HL-60 (cell line): ENCODE measurements around the gene LGR4.

Experiments used
- DNase-seq, 2 experiments: peaks; one replicate each; pipeline ENCODE4 v3.0.0-alpha.2; 2010 to 2020; ENCODE audit warnings: low read depth in 1 of 2, low spot score in 1 of 2
- H3K27ac ChIP-seq: fragments of 250-450 bp; sonication (Bioruptor Pico); replicated peaks from 2 replicates; pipeline ENCODE4 v1.5.1; 2020; ENCODE audit warnings: mild to moderate bottlenecking, moderate library complexity
- H3K27me3 ChIP-seq: fragments of 250-450 bp; sonication (Bioruptor Pico); 2 replicates; pipeline ENCODE4 v1.5.1; 2021; ENCODE audit warnings: mild to moderate bottlenecking, moderate library complexity; ENCODE audit not compliant: insufficient read depth, poor library complexity, severe bottlenecking
- H3K4me3 ChIP-seq: replicated peaks from 2 replicates; pipeline ENCODE4 v1.5.1; 2011; ENCODE audit warnings: mild to moderate bottlenecking, control low read depth, low read length; ENCODE audit not compliant: insufficient read depth
- CTCF ChIP-seq: IDR thresholded peaks from one replicate; pipeline ENCODE4 v1.5.1; 2011; ENCODE audit warnings: low read length, control low read depth, inconsistent platforms; ENCODE audit not compliant: insufficient read depth
- GABPA ChIP-seq: IDR thresholded peaks from 2 replicates; pipeline ENCODE4 v1.6.1; 2012; ENCODE audit warnings: low read depth
- POLR2AphosphoS5 ChIP-seq: IDR thresholded peaks from 2 replicates; pipeline ENCODE4 v1.6.1; 2012; ENCODE audit warnings: low read depth
- REST ChIP-seq: IDR thresholded peaks from 2 replicates; pipeline ENCODE4 v1.6.1; 2012; ENCODE audit warnings: low read depth; ENCODE audit not compliant: insufficient replicate concordance
- SPI1 ChIP-seq: IDR thresholded peaks from 2 replicates; pipeline ENCODE4 v1.6.1; 2012; ENCODE audit warnings: low read depth, mild to moderate bottlenecking, borderline replicate concordance

LGR4 gene

GRCh38 chr11:27505781-27506180 lies 33.2 kb upstream of the LGR4 start:
- Histone ChIP-seq H3K27me3 (no peaks in the 10 kb centered on the region), H3K4me3 (peak overlapping the region; percentile 79), H3K27ac (peak overlapping the region; percentile 89)
- no peak for DNase-seq
- TF ChIP-seq POLR2AphosphoS5, result no peak
- TF ChIP-seq GABPA, result no peak

- Histone ChIP-seq H3K4me3 (no peak overlapping the region), H3K27ac (no peak overlapping the region), H3K27me3 (no peaks in the 10 kb centered on the region)
- no peak for DNase-seq
- TF ChIP-seq GABPA (no peak), CTCF (no peak), POLR2AphosphoS5 (no peak), SPI1 (no peak), REST (no peak)
Measured at GRCh38 chr11:27504205-27504604, 31.6 kb upstream of the LGR4 start.

GRCh38 chr11:27501100-27501499 lies 28.5 kb upstream of the LGR4 start:
- no peak for DNase-seq
- Histone ChIP-seq H3K27me3 (no peaks in the 10 kb centered on the region), H3K27ac (no peak overlapping the region), H3K4me3 (no peak overlapping the region)
- TF ChIP-seq REST, result no peak
- TF ChIP-seq CTCF, result no peak
- no peak for TF ChIP-seq GABPA

GRCh38 chr11:27497911-27498310 lies 25.3 kb upstream of the LGR4 start:
- no peak for DNase-seq
- no peaks in the 10 kb centered on the region for H3K27me3 ChIP-seq
- no peak for TF ChIP-seq GABPA
- TF ChIP-seq REST, result no peak
- TF ChIP-seq POLR2AphosphoS5, result no peak
- TF ChIP-seq SPI1, result no peak
- no peak for TF ChIP-seq CTCF
- no peak overlapping the region for H3K4me3 ChIP-seq
- H3K27ac ChIP-seq, result no peak overlapping the region
